Stimulated activated effector memory CD8-positive, alpha-beta T cell treated with anti-CD3 and anti-CD28 coated beads, Interleukin-12 subunit alpha, Interleukin-12 subunit beta, amount 100 ng/mL, for 72 hours (primary cell): ENCODE measurements around the gene DUSP8.

Experiments
- ATAC-seq: fragments of 150-1000 bp; cut with Tn5 transposase; 2 replicates; pipeline ENCODE4 v1.10.0; 2021
- DNase-seq, 2 donors: peaks; one replicate each; pipeline ENCODE4 v3.0.0; 2021 to 2022; ENCODE audit warnings: low spot score in 2 of 2
- H3K27ac Mint-ChIP-seq: one replicate; pipeline ENCODE4 v1.8.0; 2022; ENCODE audit warnings: mild to moderate bottlenecking, mixed read lengths
- H3K36me3 Mint-ChIP-seq: one replicate; pipeline ENCODE4 v1.8.0; 2022; ENCODE audit warnings: mild to moderate bottlenecking, mixed read lengths
- H3K4me1 Mint-ChIP-seq: one replicate; pipeline ENCODE4 v1.8.0; 2022; ENCODE audit warnings: mixed read lengths
- H3K4me3 Mint-ChIP-seq: one replicate; pipeline ENCODE4 v1.8.0; 2022; ENCODE audit warnings: mild to moderate bottlenecking, mixed read lengths
- H3K9me3 Mint-ChIP-seq: one replicate; pipeline ENCODE4 v1.8.0; 2022; ENCODE audit warnings: mixed read lengths

DUSP8 gene

DNA sequence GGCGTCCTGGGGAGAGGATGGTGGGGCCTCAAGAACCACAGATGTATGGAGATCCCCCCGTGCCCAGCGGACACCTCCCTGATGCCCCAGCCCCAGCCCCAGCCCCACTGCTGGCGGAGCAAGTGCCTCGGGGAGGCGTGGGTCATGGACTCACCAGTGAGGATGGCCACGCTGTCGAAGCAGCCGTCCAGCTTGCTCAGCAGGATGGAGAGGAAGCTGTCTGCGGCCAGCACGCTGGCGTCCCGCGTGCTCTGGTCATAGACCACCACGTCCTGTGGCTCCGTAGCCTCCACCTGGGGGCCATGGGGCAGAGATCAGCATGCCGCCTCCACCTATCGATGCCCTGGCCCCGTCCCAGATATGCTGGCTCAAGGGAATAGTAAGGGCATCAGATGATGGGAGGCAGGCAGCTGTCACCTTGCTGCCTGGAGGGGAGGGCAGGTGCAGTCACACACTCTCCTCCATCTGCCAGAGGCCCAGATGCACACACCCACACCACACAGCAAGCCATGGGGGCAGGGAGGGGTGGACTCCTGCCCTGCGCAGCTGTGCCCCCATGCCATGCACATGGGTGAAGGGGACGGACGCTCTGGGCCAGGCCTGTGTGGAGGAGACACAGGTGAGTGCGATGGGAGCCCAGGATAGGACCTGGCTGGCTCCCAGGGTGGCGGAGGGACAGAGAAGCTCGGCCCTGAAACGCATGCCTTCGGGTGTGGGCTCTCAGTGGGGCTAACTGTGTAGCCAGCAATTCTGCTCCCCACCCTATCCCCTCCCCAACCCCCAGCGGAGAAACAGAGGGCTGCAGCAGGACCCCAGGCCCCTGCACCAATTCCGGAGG is 8.2 kb downstream of the DUSP8 start:
- peaks cover 7% of the 10 kb centered on the region for H3K4me1 Mint-ChIP-seq
- no peak overlapping the region for H3K4me3 Mint-ChIP-seq
- no peak for ATAC-seq
- H3K36me3 Mint-ChIP-seq: no peaks in the 10 kb centered on the region
- DNase-seq: no peak
- no peaks in the 10 kb centered on the region for H3K9me3 Mint-ChIP-seq
- H3K27ac Mint-ChIP-seq: no peak overlapping the region

DNA sequence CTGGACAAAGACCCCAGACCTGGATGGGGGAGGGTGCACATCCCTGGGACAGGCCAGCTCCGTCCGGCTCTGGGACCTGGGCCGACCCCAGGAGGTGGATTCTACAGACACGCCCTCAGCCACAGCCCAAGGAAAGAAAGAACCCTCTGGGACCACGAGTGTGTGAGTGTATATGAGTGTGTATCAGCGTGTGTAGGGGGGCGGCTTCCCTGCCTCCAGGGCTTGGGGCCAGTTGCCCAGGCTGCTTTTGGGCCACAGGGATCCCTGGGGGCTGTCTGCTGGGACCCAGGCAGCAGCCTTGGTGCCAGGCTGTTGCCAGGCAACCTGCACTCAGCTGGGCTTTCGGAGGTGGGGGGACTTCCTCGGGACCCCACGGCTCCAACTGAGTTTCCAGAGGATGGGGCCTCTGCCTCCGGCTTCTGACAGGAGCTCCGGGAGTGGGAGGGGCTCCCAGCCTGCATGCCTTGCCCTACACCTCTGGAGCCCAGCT is 8.9 kb downstream of the DUSP8 start:
- Mint-ChIP-seq H3K27ac (no peak overlapping the region), H3K9me3 (no peaks in the 10 kb centered on the region), H3K4me3 (no peak overlapping the region), H3K4me1 (no peaks in the 10 kb centered on the region), H3K36me3 (no peaks in the 10 kb centered on the region)
- ATAC-seq: no peak
- DNase-seq: no peak

DNA sequence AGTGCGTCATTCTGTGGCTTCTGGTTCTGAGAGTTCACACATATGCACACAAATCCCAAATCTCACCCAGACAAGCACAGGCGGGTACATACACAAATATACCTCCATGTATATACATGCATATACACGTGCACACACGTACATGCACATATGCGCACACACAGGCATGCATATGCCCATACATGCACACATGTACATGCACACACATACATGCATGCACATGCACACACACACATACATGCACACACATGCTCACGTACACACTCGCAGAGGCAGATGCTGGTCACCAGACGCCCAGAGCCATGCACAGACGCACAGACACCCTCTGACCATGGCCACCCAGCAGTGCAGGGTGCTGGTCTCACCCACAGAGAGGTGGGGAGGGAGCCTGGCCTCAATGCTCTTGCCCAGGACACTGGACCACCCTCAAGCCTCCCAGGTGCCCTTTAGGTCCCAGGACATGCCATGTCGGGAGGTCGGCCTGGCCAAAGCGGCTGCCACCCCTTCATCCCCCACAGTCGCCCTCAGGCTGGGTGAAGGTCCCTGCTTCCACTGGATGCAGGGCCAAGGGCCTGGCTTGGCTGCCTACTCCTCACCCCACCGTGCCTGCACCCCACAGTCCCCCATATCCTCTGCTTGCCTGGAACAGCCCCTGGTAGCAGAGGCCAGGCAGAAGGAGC is 9.5 kb downstream of the DUSP8 start:
- H3K9me3 Mint-ChIP-seq: no peaks in the 10 kb centered on the region
- H3K27ac Mint-ChIP-seq: no peak overlapping the region
- H3K36me3 Mint-ChIP-seq: no peaks in the 10 kb centered on the region
- ATAC-seq (no peak), DNase-seq (no peak)
- no peaks in the 10 kb centered on the region for H3K4me1 Mint-ChIP-seq
- H3K4me3 Mint-ChIP-seq: no peak overlapping the region

DNA sequence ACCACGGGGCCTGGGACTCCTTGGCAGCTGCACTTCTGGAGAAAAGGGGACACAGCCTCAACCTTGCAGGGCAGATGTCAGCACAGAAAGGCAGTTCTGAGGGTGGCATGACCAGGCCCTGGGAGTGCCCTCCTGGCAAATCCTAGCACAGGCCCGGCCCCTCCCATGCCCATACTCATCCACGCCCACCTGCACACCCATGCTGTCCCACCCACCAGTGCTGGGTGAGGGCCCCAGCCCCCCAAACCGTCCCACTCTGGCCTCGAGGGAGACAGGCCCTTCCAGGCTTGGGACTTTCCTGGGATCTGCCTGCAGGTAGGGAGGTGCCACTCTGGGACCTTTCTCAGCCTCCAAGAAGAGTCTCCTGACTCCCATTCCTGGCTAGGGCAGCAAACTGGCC is 10.1 kb downstream of the DUSP8 start:
- no peaks in the 10 kb centered on the region for H3K36me3 Mint-ChIP-seq
- DNase-seq (no peak), ATAC-seq (no peak)
- no peaks in the 10 kb centered on the region for H3K9me3 Mint-ChIP-seq
- H3K4me3 Mint-ChIP-seq: no peak overlapping the region
- H3K27ac Mint-ChIP-seq: no peak overlapping the region
- H3K4me1 Mint-ChIP-seq: no peaks in the 10 kb centered on the region

DNA sequence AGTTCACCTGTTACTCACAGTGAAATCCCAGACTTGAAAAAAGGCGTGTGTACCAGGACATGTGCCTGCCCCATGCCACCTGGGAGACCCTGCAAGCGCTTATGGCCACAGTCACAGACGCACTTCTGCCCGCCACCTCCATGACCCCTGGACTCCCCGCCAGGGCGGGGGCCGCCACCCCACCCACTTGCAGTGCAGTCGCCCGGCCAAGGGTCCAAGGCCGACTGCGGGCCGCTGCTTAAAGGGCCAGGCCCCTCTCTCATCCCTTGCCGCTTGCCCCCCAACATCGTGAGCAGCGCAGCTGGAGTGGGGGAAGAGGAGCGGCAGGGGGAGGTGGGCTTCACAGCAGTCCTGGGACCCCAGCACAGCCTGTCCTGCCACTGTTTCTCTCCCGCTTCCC is 10.8 kb downstream of the DUSP8 start:
- H3K27ac Mint-ChIP-seq: no peak overlapping the region
- no peaks in the 10 kb centered on the region for H3K9me3 Mint-ChIP-seq
- no peaks in the 10 kb centered on the region for H3K36me3 Mint-ChIP-seq
- ATAC-seq (no peak), DNase-seq (no peak)
- H3K4me3 Mint-ChIP-seq: no peak overlapping the region
- H3K4me1 Mint-ChIP-seq: no peaks in the 10 kb centered on the region

DNA sequence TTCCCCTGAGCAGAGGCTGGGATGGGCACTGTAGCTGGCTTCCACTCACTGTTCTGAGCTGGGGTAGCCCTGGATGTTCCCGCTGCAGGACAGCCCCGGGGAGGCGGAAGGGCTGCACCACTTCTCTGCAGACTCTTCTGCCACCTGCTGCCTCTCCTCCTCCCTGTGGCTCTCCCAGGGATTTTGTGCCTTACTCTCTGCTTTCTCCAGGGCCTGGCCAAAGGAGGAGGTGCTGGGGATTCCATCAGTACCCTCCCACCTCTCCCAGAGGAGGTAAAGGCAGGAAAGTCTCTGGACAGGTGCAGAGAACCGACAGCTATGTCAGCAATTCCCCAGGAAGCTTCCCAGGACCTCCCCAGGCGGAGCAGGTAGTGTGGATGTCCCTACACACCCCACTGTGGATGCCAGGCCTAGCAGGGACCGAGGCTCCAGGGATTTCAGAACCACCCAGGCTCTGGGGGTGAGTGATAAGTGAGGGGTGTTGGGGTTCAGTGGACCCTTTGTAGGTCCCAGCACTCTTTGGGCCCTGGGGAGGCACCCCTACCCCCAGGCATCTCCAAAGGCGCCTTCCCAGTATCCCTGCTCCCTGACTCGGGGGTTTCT is 11.3 kb downstream of the DUSP8 start:
- DNase-seq: no peak
- H3K4me3 Mint-ChIP-seq: no peak overlapping the region
- H3K27ac Mint-ChIP-seq: no peak overlapping the region
- H3K9me3 Mint-ChIP-seq: no peaks in the 10 kb centered on the region
- no peaks in the 10 kb centered on the region for H3K36me3 Mint-ChIP-seq
- no peak for ATAC-seq
- H3K4me1 Mint-ChIP-seq: no peaks in the 10 kb centered on the region

DNA sequence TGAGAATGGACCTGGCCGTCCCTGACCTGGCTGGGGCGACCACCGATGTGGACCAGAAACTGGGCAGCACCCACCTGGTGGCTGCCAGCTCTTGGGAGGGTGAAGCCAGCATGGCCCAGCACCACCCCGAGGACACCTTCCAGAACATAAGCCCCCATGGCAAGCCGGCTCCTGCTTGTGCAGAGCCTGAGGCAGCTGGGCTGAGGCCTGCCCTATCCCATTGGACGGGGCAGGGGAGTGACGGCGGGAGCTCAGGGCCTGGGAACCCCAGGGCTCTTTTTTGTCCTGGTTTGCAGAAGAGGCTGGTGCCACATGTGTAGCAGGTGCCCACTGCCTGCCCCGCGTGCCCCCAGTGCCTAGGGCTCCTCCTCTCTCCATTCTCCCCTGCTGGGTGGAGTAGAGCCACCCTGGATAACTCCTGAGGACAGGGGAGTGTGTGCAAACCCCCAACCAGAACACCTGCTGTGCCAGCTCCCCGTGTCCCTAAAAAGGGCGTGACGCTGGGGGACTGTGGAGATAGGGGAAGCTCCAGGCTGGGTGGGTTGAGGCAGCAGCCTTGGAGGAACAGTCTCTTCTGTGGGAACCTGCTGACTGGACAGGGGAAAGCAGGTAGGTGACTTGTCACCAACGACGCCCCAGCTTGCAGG is 11.9 kb downstream of the DUSP8 start:
- Mint-ChIP-seq H3K4me3 (no peak overlapping the region), H3K36me3 (no peaks in the 10 kb centered on the region)

DNA sequence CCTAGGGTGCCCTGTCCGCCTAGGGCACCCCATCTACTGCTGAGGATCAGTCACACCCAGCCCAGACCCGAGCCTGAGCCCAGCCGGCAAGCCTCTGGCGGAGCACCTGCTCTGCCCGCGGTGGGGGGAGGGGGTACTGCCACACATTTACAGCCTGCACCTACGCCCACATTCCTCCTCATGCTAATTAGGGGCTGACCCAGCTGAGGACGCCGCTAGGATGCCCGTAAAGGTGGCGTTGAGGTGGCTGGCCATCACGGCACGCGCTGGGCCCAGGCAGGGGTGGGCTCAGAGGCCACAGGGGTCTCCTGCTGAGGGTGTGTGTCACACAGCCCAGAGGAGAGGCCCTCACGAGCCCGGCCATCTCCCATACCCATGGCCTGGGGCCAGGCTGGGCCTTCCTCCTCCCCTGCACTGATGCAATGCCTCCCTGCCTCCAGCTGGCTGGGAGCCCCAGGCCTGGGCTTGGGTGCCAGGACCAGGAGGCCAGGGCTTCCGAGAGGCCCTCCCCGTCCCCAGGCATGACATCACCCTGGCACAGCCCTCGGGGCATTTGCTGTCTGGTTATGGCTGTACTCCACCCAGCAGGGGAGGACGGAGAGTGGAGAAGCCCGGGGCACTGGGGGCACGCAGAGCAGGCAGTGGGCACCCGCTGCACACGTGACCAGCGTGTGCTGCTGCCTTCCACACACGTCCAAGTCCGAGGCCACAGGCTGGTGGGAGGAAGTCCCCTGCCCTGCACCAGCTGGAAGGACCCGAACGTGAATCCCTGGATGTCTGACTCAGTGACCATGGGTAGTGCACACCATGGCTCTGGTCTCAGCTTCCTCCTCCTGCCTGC is 12.7 kb downstream of the DUSP8 start:
- H3K4me3 Mint-ChIP-seq: no peak overlapping the region

More for the DNA sequence above, 11.9 kb downstream of the DUSP8 start:
- no peak for ATAC-seq
- DNase-seq: no peak
- Mint-ChIP-seq H3K9me3 (no peaks in the 10 kb centered on the region), H3K27ac (no peak overlapping the region), H3K4me1 (no peaks in the 10 kb centered on the region)

DNA sequence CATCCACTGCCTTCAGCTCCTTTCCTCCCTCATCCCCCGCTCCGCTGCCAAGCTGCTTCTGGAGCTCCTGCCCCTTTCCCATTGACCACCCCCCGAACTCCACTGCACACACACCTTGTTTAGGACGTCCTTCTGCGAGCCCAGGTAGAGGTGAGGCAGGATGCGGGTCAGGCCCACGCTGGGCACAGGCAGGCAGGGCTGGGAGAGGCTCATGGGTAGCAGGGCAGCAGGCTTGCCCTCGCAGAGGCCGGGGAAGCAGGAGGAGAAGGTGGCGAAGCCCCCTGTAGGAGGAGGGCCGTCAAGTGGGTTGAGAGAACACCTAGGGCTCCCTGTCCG is 13.3 kb downstream of the DUSP8 start:
- ATAC-seq: no peak

More for the DNA sequence above, 12.7 kb downstream of the DUSP8 start:
- Mint-ChIP-seq H3K4me1 (no peaks in the 10 kb centered on the region), H3K27ac (no peak overlapping the region), H3K9me3 (no peaks in the 10 kb centered on the region), H3K36me3 (no peaks in the 10 kb centered on the region)
- no peak for DNase-seq
- ATAC-seq: peak; percentile 3

DNA sequence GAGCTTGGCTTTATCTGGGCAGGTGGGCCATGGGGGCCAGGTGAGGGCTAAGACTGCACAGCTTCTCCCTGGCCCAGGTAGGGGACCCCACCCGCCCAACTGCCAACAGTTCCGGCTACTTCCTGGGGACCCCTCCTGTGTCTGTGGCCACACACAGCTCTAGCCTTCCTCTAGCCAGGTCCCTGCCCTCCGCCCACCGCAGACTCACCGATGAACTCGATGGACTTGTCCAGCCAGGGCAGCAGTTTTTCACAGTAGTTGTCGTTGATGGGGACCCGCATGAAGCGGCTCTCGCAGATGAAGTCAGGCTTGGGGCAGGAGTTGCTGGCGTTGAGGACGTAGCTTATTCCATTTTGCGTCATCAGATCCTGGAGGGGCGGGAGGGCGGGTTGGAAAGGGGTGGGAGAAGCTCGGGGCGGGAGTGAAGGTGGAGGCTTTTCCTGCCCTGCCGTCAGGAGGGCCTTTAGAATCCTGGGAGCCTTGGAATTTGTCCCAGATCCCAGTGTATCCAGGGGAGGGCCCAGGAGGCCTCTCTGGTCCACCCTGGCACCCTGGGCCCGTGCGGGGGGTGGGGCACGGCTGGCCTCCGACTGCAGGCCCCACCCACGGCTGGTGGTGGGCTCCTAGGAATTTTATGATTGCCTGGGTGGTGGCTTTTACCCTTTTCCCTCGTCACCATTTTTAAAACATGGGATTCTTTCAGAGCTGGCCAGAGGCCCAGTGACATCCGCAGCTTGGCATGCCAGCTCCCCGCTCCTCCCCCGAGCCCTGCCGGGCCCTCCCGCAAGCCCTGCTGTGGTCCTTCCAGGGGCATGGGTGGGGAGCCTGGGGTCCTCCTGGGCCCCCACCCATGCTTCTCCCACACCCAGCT is 13.9 kb downstream of the DUSP8 start:
- Mint-ChIP-seq H3K36me3 (no peaks in the 10 kb centered on the region), H3K27ac (no peak overlapping the region), H3K4me1 (no peaks in the 10 kb centered on the region), H3K9me3 (no peaks in the 10 kb centered on the region), H3K4me3 (no peak overlapping the region)
- ATAC-seq (no peak), DNase-seq (no peak)

More for the DNA sequence above, 13.3 kb downstream of the DUSP8 start:
- Mint-ChIP-seq H3K9me3 (no peaks in the 10 kb centered on the region), H3K36me3 (no peaks in the 10 kb centered on the region), H3K4me3 (no peak overlapping the region), H3K4me1 (no peaks in the 10 kb centered on the region), H3K27ac (no peak overlapping the region)
- DNase-seq: no peak

DNA sequence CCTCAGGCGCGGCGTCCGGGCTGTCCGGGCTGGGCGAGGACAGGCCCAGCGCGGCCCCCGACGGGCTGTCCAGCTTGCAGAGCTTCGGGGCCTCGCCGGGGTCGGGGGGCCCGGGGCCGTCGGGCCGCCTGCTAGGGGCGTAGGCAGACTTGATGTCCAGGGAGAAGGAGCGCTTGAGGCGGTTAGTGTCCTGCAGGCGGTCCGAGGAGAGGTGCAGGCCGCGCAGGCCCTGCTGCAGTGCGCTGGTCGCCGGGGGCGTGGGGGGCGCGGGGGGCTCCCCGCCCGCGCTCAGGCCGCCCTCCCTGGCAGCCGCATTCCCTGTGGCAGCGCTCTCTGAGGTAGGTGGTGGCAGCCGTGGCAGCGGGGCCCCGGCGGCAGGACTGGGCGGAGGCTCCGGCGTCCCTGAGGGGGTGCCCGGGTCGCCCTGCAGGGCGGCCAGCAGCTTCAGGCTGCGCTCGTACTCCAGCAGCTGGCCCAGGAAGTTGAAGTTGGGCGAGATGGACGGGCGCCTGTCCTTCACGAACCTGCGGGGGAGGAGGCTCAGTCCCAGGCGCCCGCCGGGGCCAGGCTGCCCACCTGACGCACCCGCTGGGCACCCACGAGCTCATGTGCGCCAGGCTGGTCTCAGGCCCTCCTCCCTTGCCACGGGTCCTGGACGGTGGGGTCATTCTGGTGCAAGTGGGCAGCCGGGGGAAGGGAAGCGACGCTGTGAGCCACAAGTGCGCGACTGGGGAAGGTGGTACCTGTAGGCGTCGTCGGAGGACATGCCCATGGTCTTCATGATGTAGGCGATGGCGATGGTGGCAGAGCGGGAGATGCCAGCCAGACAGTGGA is 14.8 kb downstream of the DUSP8 start:
- Mint-ChIP-seq H3K4me1 (no peaks in the 10 kb centered on the region), H3K9me3 (no peaks in the 10 kb centered on the region), H3K4me3 (no peak overlapping the region), H3K36me3 (no peaks in the 10 kb centered on the region), H3K27ac (no peak overlapping the region)
- no peak for DNase-seq
- ATAC-seq: no peak

DNA sequence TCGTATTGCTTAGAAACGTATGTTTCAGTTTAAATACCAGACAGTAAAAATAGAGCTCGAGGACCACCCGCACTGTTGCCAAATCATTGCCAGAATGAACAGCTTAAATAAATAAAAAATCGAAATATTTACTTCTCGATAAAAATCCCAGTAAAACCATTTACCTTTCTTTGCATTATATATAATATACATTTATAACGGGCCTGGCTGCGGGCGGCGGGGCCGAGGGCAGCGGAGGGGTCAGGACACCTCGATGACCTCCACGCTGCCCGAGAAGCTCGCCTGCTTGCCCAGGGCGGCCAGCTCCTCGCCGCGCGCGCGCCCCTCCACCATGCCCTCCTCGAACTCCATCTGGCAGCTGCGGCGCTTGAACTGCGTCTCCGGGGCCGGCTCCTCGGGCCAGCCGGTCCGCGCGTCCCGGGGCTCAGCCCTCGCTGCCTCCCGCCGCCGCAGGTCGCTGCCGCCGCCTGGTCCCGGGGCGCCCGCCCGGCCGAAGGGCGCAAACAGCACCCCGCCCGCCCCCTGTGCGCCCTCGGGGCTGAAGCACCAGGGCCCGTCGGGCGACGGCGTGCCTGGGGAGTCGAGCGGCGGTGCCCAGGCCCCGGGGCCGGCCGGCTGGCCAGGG is 15.7 kb downstream of the DUSP8 start:
- no peaks in the 10 kb centered on the region for H3K36me3 Mint-ChIP-seq
- H3K27ac Mint-ChIP-seq: no peak overlapping the region
- H3K9me3 Mint-ChIP-seq: no peaks in the 10 kb centered on the region
- ATAC-seq: no peak
- DNase-seq: no peak
- no peaks in the 10 kb centered on the region for H3K4me1 Mint-ChIP-seq
- no peak overlapping the region for H3K4me3 Mint-ChIP-seq

DNA sequence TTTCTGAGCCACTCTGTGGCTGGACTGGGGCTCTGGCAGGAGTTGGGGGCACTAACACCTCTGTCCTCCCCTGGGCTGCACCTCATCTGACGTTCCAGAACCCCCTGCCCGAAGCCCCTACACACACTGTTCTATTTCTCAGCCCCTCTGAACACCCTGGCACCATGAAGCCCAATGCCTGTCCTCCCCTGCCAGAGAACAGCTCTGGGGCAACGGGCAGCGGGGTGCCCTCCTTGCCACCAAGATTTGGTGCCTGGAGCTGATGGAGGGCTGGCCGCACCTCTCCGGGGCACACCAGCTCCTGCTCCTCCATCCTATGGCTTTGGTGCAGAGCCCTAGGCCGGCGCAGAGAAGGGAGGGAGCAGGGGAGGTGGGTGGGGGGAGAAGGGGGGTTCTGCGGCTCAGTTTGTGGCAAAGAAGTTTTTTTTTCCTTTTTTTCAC is 16.3 kb downstream of the DUSP8 start:
- H3K9me3 Mint-ChIP-seq: no peaks in the 10 kb centered on the region
- ATAC-seq: no peak
- H3K4me1 Mint-ChIP-seq: no peaks in the 10 kb centered on the region
- no peaks in the 10 kb centered on the region for H3K36me3 Mint-ChIP-seq
- H3K4me3 Mint-ChIP-seq: no peak overlapping the region
- no peak overlapping the region for H3K27ac Mint-ChIP-seq
- DNase-seq: no peak
